H9 (cell line): ENCODE measurements around the gene LIN28B. TPM values are rescaled to one million over a fixed set of nuclear protein-coding genes. Genes with fewer than 3 reads are reported as not detected.

Experiments used
- DNase-seq: peaks from one replicate; pipeline ENCODE4 v3.0.0-alpha.2; 2017
- H2AFZ ChIP-seq: one replicate; pipeline ENCODE4 v1.6.1; 2013; ENCODE audit warnings: mild to moderate bottlenecking, low read length, control low read depth, moderate library complexity
- H2AK5ac ChIP-seq: 2 replicates; pipeline ENCODE4 v1.6.1; 2013; ENCODE audit warnings: low read length, control low read depth, mixed read lengths; ENCODE audit not compliant: insufficient read length
- H2BK120ac ChIP-seq: one replicate; pipeline ENCODE4 v1.6.1; 2013; ENCODE audit warnings: low read depth, mild to moderate bottlenecking, low read length, control low read depth, inconsistent platforms; ENCODE audit not compliant: poor library complexity, severe bottlenecking
- H2BK12ac ChIP-seq: 2 replicates; pipeline ENCODE4 v1.6.1; 2013; ENCODE audit warnings: low read length, control low read depth, mixed read lengths, low read depth; ENCODE audit not compliant: insufficient read length
- H2BK15ac ChIP-seq: 2 replicates; pipeline ENCODE4 v1.6.1; 2013; ENCODE audit warnings: low read depth, low read length, control low read depth
- H2BK20ac ChIP-seq: one replicate; pipeline ENCODE4 v1.6.1; 2013; ENCODE audit warnings: low read depth, mild to moderate bottlenecking, low read length, control low read depth, inconsistent platforms; ENCODE audit not compliant: poor library complexity, severe bottlenecking
- H2BK5ac ChIP-seq: 2 replicates; pipeline ENCODE4 v1.6.1; 2013; ENCODE audit warnings: low read length, control low read depth, mixed read lengths; ENCODE audit not compliant: insufficient read length
- H3K14ac ChIP-seq: 2 replicates; pipeline ENCODE4 v1.6.1; 2013; ENCODE audit warnings: low read length, control low read depth; ENCODE audit not compliant: insufficient read depth
- H3K18ac ChIP-seq: 2 replicates; pipeline ENCODE4 v1.6.1; 2013; ENCODE audit warnings: low read depth, mild to moderate bottlenecking, mixed read lengths, low read length, control low read depth; ENCODE audit not compliant: insufficient read length
- H3K23ac ChIP-seq: 2 replicates; pipeline ENCODE4 v1.6.1; 2013; ENCODE audit warnings: low read length, control low read depth, mixed read lengths, low read depth; ENCODE audit not compliant: insufficient read length
- H3K23me2 ChIP-seq: 2 replicates; pipeline ENCODE4 v1.6.1; 2013; ENCODE audit warnings: low read depth, mild to moderate bottlenecking, mixed read lengths, low read length, control low read depth; ENCODE audit not compliant: insufficient read length, poor library complexity, severe bottlenecking
- H3K27ac ChIP-seq: 2 replicates; pipeline ENCODE4 v1.5.1; 2013; ENCODE audit warnings: low read length, control low read depth, mixed read lengths, low read depth; ENCODE audit not compliant: insufficient read length
- H3K27me3 ChIP-seq: 2 replicates; pipeline ENCODE4 v1.6.1; 2013; ENCODE audit warnings: low read length, control low read depth, inconsistent platforms; ENCODE audit not compliant: insufficient read depth
- H3K4ac ChIP-seq: 2 replicates; pipeline ENCODE4 v1.6.1; 2013; ENCODE audit warnings: low read depth, mild to moderate bottlenecking, control low read depth, inconsistent platforms, low read length, moderate library complexity
- H3K4me1 ChIP-seq: 2 replicates; pipeline ENCODE4 v1.6.1; 2013; ENCODE audit warnings: low read length, control low read depth, inconsistent platforms; ENCODE audit not compliant: insufficient read depth
- H3K4me2 ChIP-seq: 2 replicates; pipeline ENCODE4 v1.6.1; 2013; ENCODE audit warnings: low read length, control low read depth, mixed read lengths; ENCODE audit not compliant: insufficient read length, insufficient read depth
- H3K56ac ChIP-seq: 2 replicates; pipeline ENCODE4 v1.6.1; 2013; ENCODE audit warnings: low read depth, mild to moderate bottlenecking, mixed read lengths, low read length, control low read depth; ENCODE audit not compliant: insufficient read length
- H3K79me1 ChIP-seq: 2 replicates; pipeline ENCODE4 v1.6.1; 2013; ENCODE audit warnings: low read depth, mild to moderate bottlenecking, moderate library complexity, low read length, control low read depth, inconsistent platforms; ENCODE audit not compliant: insufficient read depth, poor library complexity, severe bottlenecking
- H3K79me2 ChIP-seq: 2 replicates; pipeline ENCODE4 v1.6.1; 2013; ENCODE audit warnings: low read length, control low read depth, inconsistent platforms; ENCODE audit not compliant: insufficient read depth
- H3K9ac ChIP-seq: 2 replicates; pipeline ENCODE4 v1.6.1; 2013; ENCODE audit warnings: low read length, control low read depth, mixed read lengths; ENCODE audit not compliant: insufficient read length; ENCODE audit errors: extremely low read depth
- H3K9me3 ChIP-seq: one replicate; pipeline ENCODE4 v1.6.1; 2013; ENCODE audit warnings: low read depth, low read length, inconsistent platforms; ENCODE audit not compliant: control insufficient read depth
- H3T11ph ChIP-seq: one replicate; pipeline ENCODE4 v1.6.1; 2013; ENCODE audit warnings: mild to moderate bottlenecking, low read length, control low read depth, inconsistent platforms
- H4K20me1 ChIP-seq: one replicate; pipeline ENCODE4 v1.6.1; 2013; ENCODE audit not compliant: control insufficient read depth, insufficient read length, insufficient read depth
- H4K5ac ChIP-seq: 2 replicates; pipeline ENCODE4 v1.6.1; 2013; ENCODE audit warnings: low read depth, mild to moderate bottlenecking, mixed read lengths, low read length, control low read depth; ENCODE audit not compliant: insufficient read length
- H4K8ac ChIP-seq: replicated peaks from 2 replicates; pipeline ENCODE4 v1.6.1; 2013; ENCODE audit warnings: low read length, control low read depth, mixed read lengths, low read depth; ENCODE audit not compliant: insufficient read length
- H4K91ac ChIP-seq: 2 replicates; pipeline ENCODE4 v1.6.1; 2013; ENCODE audit warnings: low read depth, mild to moderate bottlenecking, moderate library complexity, mixed read lengths, low read length, control low read depth; ENCODE audit not compliant: insufficient read length
- H3K27ac Mint-ChIP-seq, 3 experiments: 2 replicates in 2 of 3; 3 replicates in 1 of 3; pipeline ENCODE4 v1.8.0; 2020 to 2021; ENCODE audit warnings: mixed read lengths in 3 of 3, mild to moderate bottlenecking in 1 of 3, moderate library complexity in 1 of 3
- H3K27me3 Mint-ChIP-seq: 2 replicates; pipeline ENCODE4 v1.8.0; 2021; ENCODE audit warnings: low read depth, mild to moderate bottlenecking, moderate library complexity, mixed read lengths
- H3K36me3 Mint-ChIP-seq, 3 experiments: 2 replicates in 2 of 3; 3 replicates in 1 of 3; pipeline ENCODE4 v1.8.0; 2020 to 2021; ENCODE audit warnings: low read depth in 3 of 3, mixed read lengths in 3 of 3; ENCODE audit not compliant: insufficient read depth in 1 of 3
- H3K4me1 Mint-ChIP-seq, 2 experiments: 2 replicates each; pipeline ENCODE4 v1.8.0; 2020; ENCODE audit warnings: mixed read lengths in 2 of 2
- H3K4me3 Mint-ChIP-seq, 2 experiments: 2 replicates in 1 of 2; 3 replicates in 1 of 2; pipeline ENCODE4 v1.8.0; 2020 to 2021; ENCODE audit warnings: mild to moderate bottlenecking in 2 of 2, mixed read lengths in 2 of 2, moderate library complexity in 1 of 2
- H3K9me3 Mint-ChIP-seq, 2 experiments: 2 replicates in 1 of 2; 3 replicates in 1 of 2; pipeline ENCODE4 v1.8.0; 2020; ENCODE audit warnings: mild to moderate bottlenecking in 2 of 2, mixed read lengths in 2 of 2, moderate library complexity in 1 of 2
- WGBS: extraction: QIAGEN DNeasy Blood & Tissue Kit; methylation state at CpG from one replicate; pipeline ENCODE4 v1.1.7; 2013; ENCODE audit warnings: missing lambda C conversion rate, low lambda C conversion rate, mixed read lengths; ENCODE audit not compliant: insufficient read length; ENCODE audit errors: extremely low coverage; 5-methylcytosine and 5-hydroxymethylcytosine counted together
- total RNA-seq: library from RNA; stranded (reverse); gene quantifications from 2 replicates; pipeline ENCODE4 v1.2.1, GENCODE V29; 2021
- TF ChIP-seq, protein P1 (sequence below): fragments of 200-600 bp; sonication (generic); conservative IDR thresholded peaks from 3 replicates; pipeline ENCODE4 v1.8.0; 2021; ENCODE audit warnings: antibody characterized with exemption, mild to moderate bottlenecking

LIN28B gene
- total RNA-seq, 1 experiment from 2014 or later, result 110 TPM

DNA sequence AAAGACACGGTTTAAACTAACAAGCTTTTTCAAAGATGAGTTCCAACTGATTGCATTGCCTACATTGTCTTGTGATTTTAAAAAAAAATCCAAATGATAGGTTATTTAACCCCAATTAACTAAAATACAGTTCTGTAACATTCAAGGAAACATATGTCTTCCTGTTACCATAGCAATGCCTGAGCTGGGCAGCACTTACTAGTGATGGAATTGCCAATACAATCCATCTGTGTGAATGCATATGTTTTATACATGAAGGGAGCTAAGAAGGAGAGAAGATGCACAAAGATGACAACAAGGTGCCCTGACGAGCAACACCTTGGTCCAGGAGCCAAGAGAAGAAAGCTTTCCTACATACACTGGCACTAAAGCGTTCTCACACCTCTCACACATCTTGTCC, 154.2 kb downstream of the LIN28B start:
- Mint-ChIP-seq H3K27me3 (no peaks in the 10 kb centered on the region), H3K9me3 (no peaks in the 10 kb centered on the region), H3K27ac (no peak overlapping the region), H3K4me3 (no peak overlapping the region), H3K36me3 (no peaks in the 10 kb centered on the region), H3K4me1 (peaks cover 2 to 4% of the 10 kb centered on the region in 2 experiments)
- H2BK120ac ChIP-seq, result no peak overlapping the region
- no peak overlapping the region for H3K9ac ChIP-seq
- H4K91ac ChIP-seq, result no peak overlapping the region
- H3T11ph ChIP-seq, result no peak overlapping the region
- H3K27me3 ChIP-seq, result no peaks in the 10 kb centered on the region
- TF ChIP-seq, protein P1, sequence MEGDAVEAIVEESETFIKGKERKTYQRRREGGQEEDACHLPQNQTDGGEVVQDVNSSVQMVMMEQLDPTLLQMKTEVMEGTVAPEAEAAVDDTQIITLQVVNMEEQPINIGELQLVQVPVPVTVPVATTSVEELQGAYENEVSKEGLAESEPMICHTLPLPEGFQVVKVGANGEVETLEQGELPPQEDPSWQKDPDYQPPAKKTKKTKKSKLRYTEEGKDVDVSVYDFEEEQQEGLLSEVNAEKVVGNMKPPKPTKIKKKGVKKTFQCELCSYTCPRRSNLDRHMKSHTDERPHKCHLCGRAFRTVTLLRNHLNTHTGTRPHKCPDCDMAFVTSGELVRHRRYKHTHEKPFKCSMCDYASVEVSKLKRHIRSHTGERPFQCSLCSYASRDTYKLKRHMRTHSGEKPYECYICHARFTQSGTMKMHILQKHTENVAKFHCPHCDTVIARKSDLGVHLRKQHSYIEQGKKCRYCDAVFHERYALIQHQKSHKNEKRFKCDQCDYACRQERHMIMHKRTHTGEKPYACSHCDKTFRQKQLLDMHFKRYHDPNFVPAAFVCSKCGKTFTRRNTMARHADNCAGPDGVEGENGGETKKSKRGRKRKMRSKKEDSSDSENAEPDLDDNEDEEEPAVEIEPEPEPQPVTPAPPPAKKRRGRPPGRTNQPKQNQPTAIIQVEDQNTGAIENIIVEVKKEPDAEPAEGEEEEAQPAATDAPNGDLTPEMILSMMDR, result no peak
- no peak overlapping the region for H3K23ac ChIP-seq
- H4K8ac ChIP-seq, result no peak overlapping the region
- H2BK20ac ChIP-seq, result no peak overlapping the region
- no peak overlapping the region for H4K5ac ChIP-seq
- H3K4me1 ChIP-seq, result no peaks in the 10 kb centered on the region; the same call in 1 of the 2 replicates
- DNase-seq, result no peak
- no peaks in the 10 kb centered on the region for H3K79me2 ChIP-seq
- H3K23me2 ChIP-seq, result no peaks in the 10 kb centered on the region
- no peak overlapping the region for H3K4me2 ChIP-seq
- no peak overlapping the region for H2BK15ac ChIP-seq
- WGBS, result no CpG with 5 or more reads among the region's 3 CpGs
- H2AK5ac ChIP-seq, result no peak overlapping the region
- H2BK12ac ChIP-seq, result no peak overlapping the region
- H2AFZ ChIP-seq, result no peak overlapping the region
- H2BK5ac ChIP-seq, result no peak overlapping the region
- H3K56ac ChIP-seq, result no peak overlapping the region
- no peaks in the 10 kb centered on the region for H3K9me3 ChIP-seq
- no peak overlapping the region for H3K14ac ChIP-seq
- no peaks in the 10 kb centered on the region for H4K20me1 ChIP-seq
- H3K18ac ChIP-seq, result no peak overlapping the region
- H3K27ac ChIP-seq, result no peak overlapping the region
- no peak overlapping the region for H3K4ac ChIP-seq
- no peaks in the 10 kb centered on the region for H3K79me1 ChIP-seq
